ENCODE results near the gene BDKRB2.

Gene BDKRB2

GRCh38 chr14:96208739-96209138, 4.1 kb downstream of the BDKRB2 start:
- no peaks in the 10 kb centered on the region for H4K20me1 ChIP-seq (ENCODE audit: insufficient read depth, low read length)

GRCh38 chr14:96212140-96212539, 7.5 kb downstream of the BDKRB2 start:
- H3K9me2 ChIP-seq (ENCODE audit: low read depth, low read length), result no peaks in the 10 kb centered on the region
- 0 out of 2 replicates have a peak, but pooled peaks cover 5% of the 10 kb centered on the region for H3K27me3 ChIP-seq (ENCODE audit: insufficient read depth, low read length)
- no peaks in the 10 kb centered on the region for H3F3A ChIP-seq (ENCODE audit: insufficient read depth, low read length)
- H3K36me3 ChIP-seq (ENCODE audit: insufficient read depth, low read length), result no peaks in the 10 kb centered on the region; the same call in 1 of the 2 replicates
- H2AFZ ChIP-seq (ENCODE audit: low read length), result no peak overlapping the region
- H3K4me2 ChIP-seq (ENCODE audit: low read length), result no peak overlapping the region
- H3K9me3 ChIP-seq (ENCODE audit: low read length), result peaks cover 2% of the 10 kb centered on the region; the same call in 1 of the 2 replicates
- TF ChIP-seq CTCF (IDR thresholded peaks at IDR 0.05; ENCODE audit: low read length), result no peak
- TF ChIP-seq EZH2 (IDR thresholded peaks at IDR 0.05; ENCODE audit: borderline replicate concordance, low read length), result no peak
- no peaks in the 10 kb centered on the region for H3K4me1 ChIP-seq (ENCODE audit: insufficient read depth, low read length, severe bottlenecking)
- no peak overlapping the region for H3K27ac ChIP-seq (ENCODE audit: low read depth, low read length, poor library complexity, severe bottlenecking)
- no peak overlapping the region for H3K9ac ChIP-seq (ENCODE audit: low read length)
- no peak overlapping the region for H3K4me3 ChIP-seq (ENCODE audit: low read depth, low read length, poor library complexity, severe bottlenecking)
- H4K20me1 ChIP-seq (ENCODE audit: insufficient read depth, low read length), result no peaks in the 10 kb centered on the region
- H3K79me2 ChIP-seq (ENCODE audit: insufficient read depth, low read length), result no peaks in the 10 kb centered on the region

More at GRCh38 chr14:96208739-96209138, 4.1 kb downstream of the BDKRB2 start:
- no peaks in the 10 kb centered on the region for H3K27me3 ChIP-seq (ENCODE audit: insufficient read depth, low read length)
- no peaks in the 10 kb centered on the region for H3K79me2 ChIP-seq (ENCODE audit: insufficient read depth, low read length)
- no peak overlapping the region for H2AFZ ChIP-seq (ENCODE audit: low read length)
- TF ChIP-seq CTCF (IDR thresholded peaks at IDR 0.05; ENCODE audit: low read length) (no peak), EZH2 (IDR thresholded peaks at IDR 0.05; ENCODE audit: borderline replicate concordance, low read length) (no peak)
- H3K4me1 ChIP-seq (ENCODE audit: insufficient read depth, low read length, severe bottlenecking), result peaks cover 7% of the 10 kb centered on the region
- no peak overlapping the region for H3K27ac ChIP-seq (ENCODE audit: low read depth, low read length, poor library complexity, severe bottlenecking)
- no peaks in the 10 kb centered on the region for H3K9me2 ChIP-seq (ENCODE audit: low read depth, low read length)
- peaks cover 2% of the 10 kb centered on the region; the same call in 1 of the 2 replicates for H3K9me3 ChIP-seq (ENCODE audit: low read length)
- no peaks in the 10 kb centered on the region for H3F3A ChIP-seq (ENCODE audit: insufficient read depth, low read length)
- no peak overlapping the region for H3K4me3 ChIP-seq (ENCODE audit: low read depth, low read length, poor library complexity, severe bottlenecking)
- H3K9ac ChIP-seq (ENCODE audit: low read length), result no peak overlapping the region
- no peak overlapping the region for H3K4me2 ChIP-seq (ENCODE audit: low read length)
- no peaks in the 10 kb centered on the region; the same call in 1 of the 2 replicates for H3K36me3 ChIP-seq (ENCODE audit: insufficient read depth, low read length)

GRCh38 chr14:96212896-96213295, 8.3 kb downstream of the BDKRB2 start:
- no peak overlapping the region for H3K9ac ChIP-seq (ENCODE audit: low read length)
- no peaks in the 10 kb centered on the region for H3K79me2 ChIP-seq (ENCODE audit: insufficient read depth, low read length)
- H4K20me1 ChIP-seq (ENCODE audit: insufficient read depth, low read length), result no peaks in the 10 kb centered on the region
- H3K27me3 ChIP-seq (ENCODE audit: insufficient read depth, low read length), result 0 out of 2 replicates have a peak, but pooled peaks cover 5% of the 10 kb centered on the region
- no peaks in the 10 kb centered on the region for H3K4me1 ChIP-seq (ENCODE audit: insufficient read depth, low read length, severe bottlenecking)
- TF ChIP-seq CTCF (IDR thresholded peaks at IDR 0.05; ENCODE audit: low read length), result no peak
- H3F3A ChIP-seq (ENCODE audit: insufficient read depth, low read length), result no peaks in the 10 kb centered on the region
- no peak overlapping the region for H3K4me2 ChIP-seq (ENCODE audit: low read length)
- H3K9me3 ChIP-seq (ENCODE audit: low read length), result peaks cover 2% of the 10 kb centered on the region; the same call in 1 of the 2 replicates
- H3K27ac ChIP-seq (ENCODE audit: low read depth, low read length, poor library complexity, severe bottlenecking), result no peak overlapping the region
- H3K4me3 ChIP-seq (ENCODE audit: low read depth, low read length, poor library complexity, severe bottlenecking), result no peak overlapping the region
- no peak overlapping the region for H2AFZ ChIP-seq (ENCODE audit: low read length)
- H3K36me3 ChIP-seq (ENCODE audit: insufficient read depth, low read length), result no peaks in the 10 kb centered on the region; the same call in 1 of the 2 replicates
- H3K9me2 ChIP-seq (ENCODE audit: low read depth, low read length), result no peaks in the 10 kb centered on the region

All from OCI-LY1 (cell line).